Cardiac muscle cell (in vitro differentiated cells and primary cell): Measurements from ENCODE around the gene PRKCI. TPM values are rescaled to one million over a fixed set of nuclear protein-coding genes. Genes with fewer than 3 reads are reported as not detected.
A peak's percentile ranks its signal among the peaks of the same experiment; 100 is the strongest.

Experiments used
- DNase-seq, 2 donors: peaks; one replicate each; pipeline versions ENCODE4 v3.0.0 to v3.0.0-alpha.2; 2010 to 2017; ENCODE audit warnings: low read depth in 1 of 2, low spot score in 1 of 2
- H3K27ac ChIP-seq: fragments of 200-600 bp; sonication (generic); 2 replicates; pipeline ENCODE4 v1.5.1; 2016
- H3K27me3 ChIP-seq: fragments of 200-600 bp; sonication (generic); 2 replicates; pipeline ENCODE4 v1.6.0; 2016; ENCODE audit warnings: control low read depth
- H3K36me3 ChIP-seq: fragments of 200-600 bp; sonication (generic); 2 replicates; pipeline ENCODE4 v1.5.1; 2016; ENCODE audit warnings: control low read depth
- H3K4me1 ChIP-seq: fragments of 200-600 bp; sonication (generic); 2 replicates; pipeline ENCODE4 v1.8.1; 2017; ENCODE audit warnings: low read depth, mild to moderate bottlenecking, mixed run types
- H3K4me3 ChIP-seq: fragments of 200-600 bp; sonication (generic); 2 replicates; pipeline ENCODE4 v1.5.1; 2016; ENCODE audit warnings: mild to moderate bottlenecking
- H3K9me3 ChIP-seq: fragments of 200-600 bp; sonication (generic); 2 replicates; pipeline ENCODE4 v1.5.1; 2017; ENCODE audit warnings: low read depth, mild to moderate bottlenecking, control low read depth
- polyA plus RNA-seq: library from polyadenylated mRNA; unstranded; fragments of >200 nt; fragmentation: Nextera tagmentation; extraction: Ambion mirVana; gene quantifications from 2 replicates; pipeline ENCODE4 v1.2.1, GENCODE V29; 2016
- total RNA-seq: library from RNA; depleted of rRNA; stranded (reverse); fragments of >200 nt; gene quantifications from 2 replicates; pipeline ENCODE4 v1.2.3, GENCODE V29; 2016
- TF ChIP-seq, protein P1 (sequence below): IDR thresholded peaks from 2 replicates; pipeline ENCODE4 v1.5.1; 2012; ENCODE audit warnings: low read depth, mild to moderate bottlenecking, low read length

The PRKCI gene
- total and polyA plus RNA-seq, 2 experiments from 2014 or later: 25.2 to 35.1 TPM

DNA sequence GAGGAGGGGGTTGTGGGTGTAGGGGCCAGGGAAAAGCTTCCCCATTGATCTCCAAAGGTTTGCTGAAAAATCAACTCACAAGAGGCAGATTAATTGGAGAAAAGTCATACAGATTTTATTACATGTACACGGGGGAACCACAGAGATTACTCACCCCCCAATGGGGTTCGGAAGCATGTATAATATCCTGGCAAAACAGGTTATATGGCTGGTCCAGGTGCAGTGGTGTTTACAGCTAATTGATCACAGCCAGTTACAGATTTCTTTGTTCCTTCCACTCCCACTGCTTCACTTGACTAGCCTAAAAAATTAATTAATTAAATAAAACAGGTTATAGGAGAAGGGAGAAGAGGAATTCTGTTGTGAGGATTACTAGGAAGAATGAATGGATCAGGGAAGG, 22.4 kb downstream of the PRKCI start:
- TF ChIP-seq, protein P1, sequence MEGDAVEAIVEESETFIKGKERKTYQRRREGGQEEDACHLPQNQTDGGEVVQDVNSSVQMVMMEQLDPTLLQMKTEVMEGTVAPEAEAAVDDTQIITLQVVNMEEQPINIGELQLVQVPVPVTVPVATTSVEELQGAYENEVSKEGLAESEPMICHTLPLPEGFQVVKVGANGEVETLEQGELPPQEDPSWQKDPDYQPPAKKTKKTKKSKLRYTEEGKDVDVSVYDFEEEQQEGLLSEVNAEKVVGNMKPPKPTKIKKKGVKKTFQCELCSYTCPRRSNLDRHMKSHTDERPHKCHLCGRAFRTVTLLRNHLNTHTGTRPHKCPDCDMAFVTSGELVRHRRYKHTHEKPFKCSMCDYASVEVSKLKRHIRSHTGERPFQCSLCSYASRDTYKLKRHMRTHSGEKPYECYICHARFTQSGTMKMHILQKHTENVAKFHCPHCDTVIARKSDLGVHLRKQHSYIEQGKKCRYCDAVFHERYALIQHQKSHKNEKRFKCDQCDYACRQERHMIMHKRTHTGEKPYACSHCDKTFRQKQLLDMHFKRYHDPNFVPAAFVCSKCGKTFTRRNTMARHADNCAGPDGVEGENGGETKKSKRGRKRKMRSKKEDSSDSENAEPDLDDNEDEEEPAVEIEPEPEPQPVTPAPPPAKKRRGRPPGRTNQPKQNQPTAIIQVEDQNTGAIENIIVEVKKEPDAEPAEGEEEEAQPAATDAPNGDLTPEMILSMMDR: no peak
- no peaks in the 10 kb centered on the region for H3K27me3 ChIP-seq
- H3K4me3 ChIP-seq: no peak overlapping the region
- no peaks in the 10 kb centered on the region for H3K4me1 ChIP-seq
- DNase-seq: no peak
- no peak overlapping the region for H3K27ac ChIP-seq
- H3K9me3 ChIP-seq: no peaks in the 10 kb centered on the region
- no peaks in the 10 kb centered on the region for H3K36me3 ChIP-seq

GRCh38 chr3:170247875-170248274, 25.7 kb downstream of the PRKCI start:
- Histone ChIP-seq H3K27ac (no peak overlapping the region), H3K27me3 (no peaks in the 10 kb centered on the region), H3K36me3 (peaks cover 3% of the 10 kb centered on the region), H3K9me3 (no peaks in the 10 kb centered on the region), H3K4me1 (no peaks in the 10 kb centered on the region), H3K4me3 (no peak overlapping the region)
- DNase-seq: no peak
- TF ChIP-seq, protein P1: no peak

DNA sequence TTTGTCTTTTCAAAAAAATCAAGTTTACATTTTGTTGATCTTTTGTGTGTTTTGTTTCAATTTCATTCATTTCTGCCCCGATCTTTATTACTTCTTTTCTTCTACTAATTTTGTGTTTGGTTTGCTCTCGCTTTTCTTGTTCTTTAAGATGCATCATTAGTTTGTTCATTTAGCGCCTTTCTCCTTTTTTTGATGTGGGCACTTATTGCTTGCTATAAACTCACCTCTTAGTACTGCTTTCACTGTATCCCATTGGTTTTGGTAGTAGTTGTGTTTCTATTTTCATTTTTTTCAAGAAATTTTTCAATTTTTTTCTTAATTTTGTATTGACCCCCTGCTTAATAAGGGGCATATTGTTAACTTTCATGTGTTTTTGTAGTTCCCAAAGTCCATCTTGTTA, 34.4 kb downstream of the PRKCI start:
- no peak overlapping the region for H3K27ac ChIP-seq
- no peak overlapping the region for H3K4me3 ChIP-seq
- peaks cover 10% of the 10 kb centered on the region for H3K36me3 ChIP-seq

GRCh38 chr3:170257145-170257544, 34.9 kb downstream of the PRKCI start:
- Histone ChIP-seq H3K4me3 (no peak overlapping the region), H3K27ac (no peak overlapping the region), H3K36me3 (peaks cover 10% of the 10 kb centered on the region), H3K27me3 (no peaks in the 10 kb centered on the region), H3K4me1 (no peaks in the 10 kb centered on the region), H3K9me3 (no peaks in the 10 kb centered on the region)
- TF ChIP-seq, protein P1: no peak
- no peak for DNase-seq

More for the DNA sequence above, 34.4 kb downstream of the PRKCI start:
- Histone ChIP-seq H3K27me3 (no peaks in the 10 kb centered on the region), H3K4me1 (no peaks in the 10 kb centered on the region), H3K9me3 (no peaks in the 10 kb centered on the region)
- no peak for DNase-seq
- TF ChIP-seq, protein P1: no peak

- TF ChIP-seq, protein P1: no peak
- no peak for DNase-seq
These were observed 35.9 kb downstream of the PRKCI start for GRCh38 chr3:170258105-170258487.

GRCh38 chr3:170259907-170260306, 37.7 kb downstream of the PRKCI start:
- peak in 1 of 2 donors; percentile 8 for DNase-seq
- no peak overlapping the region for H3K27ac ChIP-seq
- H3K4me1 ChIP-seq: no peaks in the 10 kb centered on the region
- peaks cover 17% of the 10 kb centered on the region for H3K36me3 ChIP-seq
- H3K27me3 ChIP-seq: no peaks in the 10 kb centered on the region
- no peaks in the 10 kb centered on the region for H3K9me3 ChIP-seq
- H3K4me3 ChIP-seq: no peak overlapping the region
- TF ChIP-seq, protein P1: no peak

More at GRCh38 chr3:170258105-170258487, 35.9 kb downstream of the PRKCI start:
- Histone ChIP-seq H3K4me3 (no peak overlapping the region), H3K4me1 (no peaks in the 10 kb centered on the region), H3K9me3 (no peaks in the 10 kb centered on the region), H3K36me3 (peaks cover 10% of the 10 kb centered on the region), H3K27ac (no peak overlapping the region), H3K27me3 (no peaks in the 10 kb centered on the region)
